GM06990 (cell line): ENCODE measurements around the gene CHST11.

Experiments
- DNase-seq: peaks from one replicate; pipeline ENCODE4 v3.0.0-alpha.2; 2011; ENCODE audit not compliant: insufficient read length; ENCODE audit errors: extremely low read depth
- H3K27me3 ChIP-seq: replicated peaks from 2 replicates; pipeline ENCODE4 v1.6.0; 2011; ENCODE audit warnings: low read length; ENCODE audit not compliant: control insufficient read depth, insufficient read depth
- H3K36me3 ChIP-seq: 2 replicates; pipeline ENCODE4 v1.5.1; 2011; ENCODE audit warnings: low read length; ENCODE audit not compliant: control insufficient read depth, insufficient read depth
- H3K4me3 ChIP-seq: replicated peaks from 2 replicates; pipeline ENCODE4 v1.5.1; 2011; ENCODE audit warnings: low read depth, mild to moderate bottlenecking, control low read depth, low read length
- TF ChIP-seq, protein P1 (sequence below): IDR thresholded peaks from 2 replicates; pipeline ENCODE4 v1.5.1; 2011; ENCODE audit warnings: low read length, control low read depth, mild to moderate bottlenecking, inconsistent platforms; ENCODE audit not compliant: insufficient read depth, poor library complexity, severe bottlenecking

CHST11 gene

DNA sequence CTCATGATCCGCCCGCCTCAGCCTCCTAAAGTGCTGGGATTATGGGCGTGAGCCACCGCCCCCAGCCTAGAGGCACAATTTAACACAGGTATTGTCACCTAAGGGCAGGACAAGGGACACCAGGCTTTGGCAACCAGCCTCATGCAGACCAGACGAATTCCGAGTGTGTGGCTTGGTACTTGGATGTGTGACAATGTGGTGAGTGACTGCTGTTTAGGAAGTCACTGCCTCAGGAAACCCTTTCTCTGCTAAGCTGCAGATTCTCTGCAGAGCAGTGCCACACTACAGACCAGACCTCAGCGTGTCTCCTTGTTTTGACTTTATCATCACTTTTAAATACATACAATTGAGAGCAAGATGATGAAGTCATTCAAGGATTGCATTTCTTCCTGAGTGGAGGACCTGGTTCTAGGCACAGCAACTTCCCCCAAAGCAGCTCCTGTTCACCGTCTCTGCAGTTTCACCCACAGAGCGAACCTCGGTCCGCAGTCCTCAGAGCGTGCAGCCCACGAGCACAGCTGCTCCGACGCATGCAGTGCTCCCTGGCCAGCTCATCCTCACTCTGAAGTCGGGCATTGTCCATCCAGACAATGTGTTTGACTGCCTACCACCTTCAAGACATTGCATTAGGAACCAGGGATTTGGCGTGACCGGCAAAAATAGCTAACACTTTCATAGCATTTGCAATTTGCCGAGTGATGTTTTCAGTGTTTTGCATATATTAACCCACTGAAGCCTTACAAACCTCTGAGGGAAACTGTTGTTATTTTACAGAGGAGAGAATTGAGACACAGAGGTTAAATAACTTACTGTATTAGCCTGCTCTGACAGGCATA is 235.2 kb downstream of the CHST11 start:
- Histone ChIP-seq H3K4me3 (peak overlapping the region; percentile 27; the same call in 1 of the 2 replicates), H3K27me3 (no peaks in the 10 kb centered on the region), H3K36me3 (no peaks in the 10 kb centered on the region)
- TF ChIP-seq, protein P1, sequence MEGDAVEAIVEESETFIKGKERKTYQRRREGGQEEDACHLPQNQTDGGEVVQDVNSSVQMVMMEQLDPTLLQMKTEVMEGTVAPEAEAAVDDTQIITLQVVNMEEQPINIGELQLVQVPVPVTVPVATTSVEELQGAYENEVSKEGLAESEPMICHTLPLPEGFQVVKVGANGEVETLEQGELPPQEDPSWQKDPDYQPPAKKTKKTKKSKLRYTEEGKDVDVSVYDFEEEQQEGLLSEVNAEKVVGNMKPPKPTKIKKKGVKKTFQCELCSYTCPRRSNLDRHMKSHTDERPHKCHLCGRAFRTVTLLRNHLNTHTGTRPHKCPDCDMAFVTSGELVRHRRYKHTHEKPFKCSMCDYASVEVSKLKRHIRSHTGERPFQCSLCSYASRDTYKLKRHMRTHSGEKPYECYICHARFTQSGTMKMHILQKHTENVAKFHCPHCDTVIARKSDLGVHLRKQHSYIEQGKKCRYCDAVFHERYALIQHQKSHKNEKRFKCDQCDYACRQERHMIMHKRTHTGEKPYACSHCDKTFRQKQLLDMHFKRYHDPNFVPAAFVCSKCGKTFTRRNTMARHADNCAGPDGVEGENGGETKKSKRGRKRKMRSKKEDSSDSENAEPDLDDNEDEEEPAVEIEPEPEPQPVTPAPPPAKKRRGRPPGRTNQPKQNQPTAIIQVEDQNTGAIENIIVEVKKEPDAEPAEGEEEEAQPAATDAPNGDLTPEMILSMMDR = no peak
- peak; percentile 61 for DNase-seq

DNA sequence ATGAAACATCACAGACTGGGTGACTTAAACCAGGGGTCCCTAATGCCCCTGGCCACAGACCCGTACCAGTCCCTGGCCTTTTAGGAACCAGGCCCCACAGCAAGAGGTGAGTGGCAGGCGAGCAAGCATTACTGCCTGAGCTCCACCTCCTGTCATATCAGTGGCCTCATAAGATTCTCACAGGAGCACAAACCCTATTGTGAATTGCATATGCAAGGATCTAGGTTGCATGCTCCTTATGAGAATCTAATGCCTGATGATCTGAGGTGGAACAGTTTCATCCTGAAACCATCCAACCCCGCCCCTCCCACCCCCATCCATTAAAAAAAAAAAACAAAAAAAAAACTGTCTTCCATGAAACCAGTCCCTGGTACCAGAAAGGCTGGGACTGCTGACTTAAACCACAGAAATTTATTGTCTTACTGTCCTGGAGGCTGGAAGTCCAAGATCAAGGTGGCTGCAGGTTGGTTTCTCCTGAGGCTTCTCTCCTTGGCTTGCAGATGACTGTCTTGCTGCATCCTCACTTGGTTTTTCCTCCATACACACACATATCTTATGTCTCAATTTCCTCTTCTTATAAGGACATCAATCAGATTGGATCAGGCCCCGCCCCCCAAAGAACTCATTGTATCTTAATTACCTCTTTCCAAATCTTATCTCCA is 235.9 kb downstream of the CHST11 start:
- Histone ChIP-seq H3K4me3 (no peak overlapping the region), H3K27me3 (no peaks in the 10 kb centered on the region), H3K36me3 (no peaks in the 10 kb centered on the region)
- TF ChIP-seq, protein P1 = no peak
- DNase-seq = no peak

DNA sequence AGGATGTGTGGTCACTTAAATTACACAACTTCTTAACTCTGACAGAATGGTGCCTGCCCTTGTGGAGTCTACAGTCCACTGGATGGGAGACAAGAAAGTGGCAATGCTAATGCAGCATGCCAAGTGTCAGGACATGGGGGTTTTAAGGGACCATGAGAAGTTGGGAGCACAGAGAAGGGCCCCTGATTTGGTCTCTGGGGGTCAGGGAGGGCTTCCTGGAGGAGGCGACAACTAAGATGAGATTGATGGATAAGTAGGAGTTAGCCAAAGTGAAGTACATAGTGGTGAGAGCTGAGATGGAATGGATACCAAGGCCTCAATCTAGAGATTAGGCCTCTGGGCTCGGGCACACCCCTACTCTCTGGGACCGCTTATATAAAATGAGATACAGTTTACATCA is 236.7 kb downstream of the CHST11 start:
- Histone ChIP-seq H3K36me3 (no peaks in the 10 kb centered on the region), H3K27me3 (no peaks in the 10 kb centered on the region), H3K4me3 (no peak overlapping the region)
- TF ChIP-seq, protein P1 = no peak
- DNase-seq = no peak

DNA sequence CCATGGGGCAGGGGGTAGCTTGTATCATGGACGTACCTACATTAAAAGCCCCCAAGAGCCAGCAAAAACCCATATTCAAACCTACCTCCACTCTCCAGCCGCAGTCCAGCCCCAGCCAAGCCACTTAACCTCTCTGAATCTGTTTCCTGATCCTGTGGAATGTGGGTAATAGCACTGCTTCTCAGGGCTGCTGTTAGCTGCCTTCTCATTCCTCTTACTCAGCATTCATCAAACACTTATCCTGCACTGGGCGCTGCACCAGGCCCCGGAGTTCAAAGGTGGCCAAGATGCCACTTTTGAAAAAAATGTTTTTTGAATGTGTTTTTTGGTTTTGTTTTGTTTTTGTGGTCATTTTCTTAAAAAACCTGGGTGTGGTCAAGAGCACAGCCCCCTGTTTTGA is 237.4 kb downstream of the CHST11 start:
- Histone ChIP-seq H3K36me3 (no peaks in the 10 kb centered on the region), H3K4me3 (no peak overlapping the region), H3K27me3 (no peaks in the 10 kb centered on the region)
- no peak for DNase-seq
- TF ChIP-seq, protein P1 = no peak

DNA sequence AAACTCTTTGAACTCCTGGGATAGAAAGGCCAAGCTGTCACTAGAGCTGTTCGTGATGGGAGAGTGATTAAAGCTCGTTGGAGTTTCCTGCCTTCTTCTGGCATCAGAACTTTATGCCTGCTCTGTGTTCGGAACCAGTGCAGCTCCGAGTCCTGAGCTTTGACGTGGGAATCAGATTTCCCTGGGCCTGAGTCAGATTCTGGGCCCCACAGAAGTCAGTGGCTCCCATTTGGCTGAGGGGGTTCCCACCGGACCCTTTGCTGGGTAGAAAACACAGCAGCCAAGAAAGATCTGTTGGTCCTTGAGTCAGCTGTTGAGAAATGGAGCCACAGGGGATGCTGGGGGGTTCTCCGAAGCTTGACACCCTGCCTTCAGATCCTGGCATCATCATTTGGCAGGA is 238.0 kb downstream of the CHST11 start:
- TF ChIP-seq, protein P1 = no peak

More for the DNA sequence above, 238.0 kb downstream of the CHST11 start:
- Histone ChIP-seq H3K36me3 (no peaks in the 10 kb centered on the region), H3K4me3 (no peak overlapping the region), H3K27me3 (no peaks in the 10 kb centered on the region)
- DNase-seq = no peak
